ENCODE results near the gene NANOS3.

NANOS3 gene

DNA sequence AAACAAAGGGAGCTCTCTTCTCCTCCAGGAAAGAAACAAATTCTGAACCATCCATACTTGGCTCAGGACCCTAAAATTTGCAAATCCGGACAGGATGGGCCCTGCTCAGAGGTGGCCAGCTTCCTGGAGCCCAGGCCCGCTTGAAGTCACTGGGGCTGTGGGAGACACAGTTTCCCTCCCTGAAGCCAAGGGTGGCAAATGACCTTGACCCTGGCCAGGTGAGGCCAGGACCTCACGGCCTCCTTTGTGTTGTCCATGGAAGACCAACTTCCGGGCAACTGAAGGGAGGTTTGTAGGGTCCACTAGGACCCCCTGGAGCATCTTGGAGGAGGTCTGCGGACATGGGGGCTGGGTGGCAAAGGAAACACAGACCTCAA, 5.5 kb downstream of the NANOS3 start:
- no peak overlapping the region for H3K4me3 ChIP-seq (ENCODE audit: extremely low read depth, insufficient read depth, low read length, poor library complexity, severe bottlenecking)
- H3K27ac ChIP-seq (ENCODE audit: low read depth, low read length, severe bottlenecking): no peak overlapping the region
- H3K36me3 ChIP-seq (ENCODE audit: control insufficient read depth, insufficient read depth, low read length): no peaks in the 10 kb centered on the region
- peaks cover 16% of the 10 kb centered on the region for H3K4me1 ChIP-seq (ENCODE audit: control insufficient read depth, insufficient read depth, low read length, poor library complexity, severe bottlenecking)
- H3K9me3 ChIP-seq (ENCODE audit: control insufficient read depth, low read length): no peaks in the 10 kb centered on the region
- 92% methylated on average over 4 of the region's 5 CpGs for WGBS, 2 experiments (ENCODE audit: insufficient coverage in 2 of 2)

GRCh38 chr19:13882836-13883235, 5.9 kb downstream of the NANOS3 start:
- no peaks in the 10 kb centered on the region for H3K36me3 ChIP-seq (ENCODE audit: control insufficient read depth, insufficient read depth, low read length)
- 94 to 96% methylated on average over 12 of the region's 12 CpGs for WGBS, 2 experiments (ENCODE audit: insufficient coverage in 2 of 2)
- no peak overlapping the region for H3K27ac ChIP-seq (ENCODE audit: low read depth, low read length, severe bottlenecking)
- peaks cover 16% of the 10 kb centered on the region for H3K4me1 ChIP-seq (ENCODE audit: control insufficient read depth, insufficient read depth, low read length, poor library complexity, severe bottlenecking)
- H3K9me3 ChIP-seq (ENCODE audit: control insufficient read depth, low read length): no peaks in the 10 kb centered on the region
- H3K4me3 ChIP-seq (ENCODE audit: extremely low read depth, insufficient read depth, low read length, poor library complexity, severe bottlenecking): no peak overlapping the region

DNA sequence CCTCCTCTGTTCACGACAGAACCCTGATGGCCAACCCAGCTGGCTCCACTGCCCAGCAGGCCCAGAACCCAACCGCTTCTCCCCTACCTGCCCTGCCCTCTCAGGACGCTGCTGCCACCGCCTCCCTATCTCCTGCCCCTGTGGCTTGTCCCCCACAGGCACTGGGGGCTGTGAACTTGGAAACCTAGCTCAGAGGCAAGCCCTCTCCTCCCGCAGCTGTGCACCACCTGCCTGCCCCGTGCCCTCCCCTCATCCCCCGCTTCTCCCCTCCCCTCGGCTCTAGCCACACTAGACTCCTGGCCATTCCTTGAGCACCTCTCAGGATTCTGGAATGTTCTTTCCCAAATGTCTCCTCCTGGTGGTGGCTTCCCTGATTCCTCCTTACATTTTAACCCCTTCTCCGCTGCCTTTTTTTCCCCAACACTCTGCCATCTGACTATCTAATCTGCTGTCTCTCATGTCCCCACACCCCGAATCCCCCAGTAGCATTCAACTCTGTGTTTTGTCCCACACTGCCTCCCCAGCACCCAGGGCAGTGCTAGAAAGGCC, 6.7 kb downstream of the NANOS3 start:
- 87 to 92% methylated on average over 5 to 10 of the region's 10 CpGs for WGBS, 2 experiments (ENCODE audit: insufficient coverage in 2 of 2)

GRCh38 chr19:13884726-13885591, 8.0 kb downstream of the NANOS3 start:
- 86 to 89% methylated on average over 13 to 18 of the region's 26 CpGs for WGBS, 2 experiments (ENCODE audit: insufficient coverage in 2 of 2)
- Histone ChIP-seq H3K9me3 (ENCODE audit: control insufficient read depth, low read length) (no peaks in the 10 kb centered on the region), H3K36me3 (ENCODE audit: control insufficient read depth, insufficient read depth, low read length) (no peaks in the 10 kb centered on the region), H3K27ac (ENCODE audit: low read depth, low read length, severe bottlenecking) (no peak overlapping the region), H3K4me3 (ENCODE audit: extremely low read depth, insufficient read depth, low read length, poor library complexity, severe bottlenecking) (no peak overlapping the region), H3K4me1 (ENCODE audit: control insufficient read depth, insufficient read depth, low read length, poor library complexity, severe bottlenecking) (peaks cover 16% of the 10 kb centered on the region)

More for the DNA sequence above, 6.7 kb downstream of the NANOS3 start:
- Histone ChIP-seq H3K4me1 (ENCODE audit: control insufficient read depth, insufficient read depth, low read length, poor library complexity, severe bottlenecking) (peaks cover 16% of the 10 kb centered on the region), H3K9me3 (ENCODE audit: control insufficient read depth, low read length) (no peaks in the 10 kb centered on the region), H3K36me3 (ENCODE audit: control insufficient read depth, insufficient read depth, low read length) (no peaks in the 10 kb centered on the region), H3K4me3 (ENCODE audit: extremely low read depth, insufficient read depth, low read length, poor library complexity, severe bottlenecking) (no peak overlapping the region), H3K27ac (ENCODE audit: low read depth, low read length, severe bottlenecking) (no peak overlapping the region)

DNA sequence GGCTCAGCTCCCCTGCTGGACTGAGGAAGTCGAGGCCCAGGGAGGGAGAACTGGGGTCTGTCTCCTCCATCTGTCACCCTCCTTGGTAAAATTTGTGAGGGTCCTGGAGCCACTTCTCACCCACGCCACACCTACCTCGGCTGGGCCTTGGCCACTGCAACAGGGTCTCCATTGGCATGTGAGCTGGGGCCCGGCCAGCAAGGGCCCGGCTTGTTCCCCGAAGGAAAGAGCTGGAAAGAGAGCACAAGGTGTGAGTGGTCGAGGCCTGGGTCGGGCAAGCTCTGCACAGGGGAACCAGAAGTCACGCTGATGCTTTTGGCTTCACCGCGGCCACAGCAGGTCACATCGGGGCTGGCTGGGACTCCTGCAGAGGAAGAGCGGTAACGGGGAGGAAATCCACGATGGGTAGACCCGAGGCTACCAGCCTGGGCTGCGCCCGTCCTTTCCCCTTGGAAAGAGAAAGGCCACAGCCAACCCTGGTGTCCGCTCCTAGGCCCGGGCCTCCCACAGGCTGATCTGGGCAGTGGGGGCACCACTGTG, 9.0 kb downstream of the NANOS3 start:
- no peaks in the 10 kb centered on the region for H3K36me3 ChIP-seq (ENCODE audit: control insufficient read depth, insufficient read depth, low read length)
- H3K27ac ChIP-seq (ENCODE audit: low read depth, low read length, severe bottlenecking): no peak overlapping the region
- peaks cover 10% of the 10 kb centered on the region for H3K4me1 ChIP-seq (ENCODE audit: control insufficient read depth, insufficient read depth, low read length, poor library complexity, severe bottlenecking)
- no peaks in the 10 kb centered on the region for H3K9me3 ChIP-seq (ENCODE audit: control insufficient read depth, low read length)
- no peak overlapping the region for H3K4me3 ChIP-seq (ENCODE audit: extremely low read depth, insufficient read depth, low read length, poor library complexity, severe bottlenecking)
- 95 to 96% methylated on average over 13 to 20 of the region's 20 CpGs for WGBS, 2 experiments (ENCODE audit: insufficient coverage in 2 of 2)

DNA sequence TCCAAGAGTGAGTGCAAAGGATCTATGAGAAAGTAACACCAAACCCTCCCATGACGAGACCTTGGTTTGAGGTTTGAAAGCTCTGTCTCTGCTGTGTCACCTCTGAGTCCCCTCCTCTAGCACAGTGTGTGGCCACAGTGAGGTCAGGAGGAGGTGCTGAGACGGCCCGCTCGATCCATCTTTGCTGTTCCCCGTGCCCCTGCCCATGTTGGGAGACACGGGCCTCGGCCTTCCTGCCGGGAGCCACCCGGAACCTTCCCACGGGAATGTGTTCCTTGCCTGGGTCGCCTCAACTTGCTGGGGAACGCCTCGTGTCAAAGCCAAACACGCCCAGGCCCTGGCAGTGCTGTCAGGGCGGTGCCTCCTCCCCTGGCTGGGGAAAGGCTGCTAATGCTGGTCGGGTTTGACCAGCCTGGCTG, 10.1 kb downstream of the NANOS3 start:
- H3K4me1 ChIP-seq (ENCODE audit: control insufficient read depth, insufficient read depth, low read length, poor library complexity, severe bottlenecking): no peaks in the 10 kb centered on the region
- H3K36me3 ChIP-seq (ENCODE audit: control insufficient read depth, insufficient read depth, low read length): no peaks in the 10 kb centered on the region
- 75 to 88% methylated on average over 14 to 16 of the region's 16 CpGs for WGBS, 2 experiments (ENCODE audit: insufficient coverage in 2 of 2)
- no peak overlapping the region for H3K27ac ChIP-seq (ENCODE audit: low read depth, low read length, severe bottlenecking)
- no peaks in the 10 kb centered on the region for H3K9me3 ChIP-seq (ENCODE audit: control insufficient read depth, low read length)
- no peak overlapping the region for H3K4me3 ChIP-seq (ENCODE audit: extremely low read depth, insufficient read depth, low read length, poor library complexity, severe bottlenecking)

DNA sequence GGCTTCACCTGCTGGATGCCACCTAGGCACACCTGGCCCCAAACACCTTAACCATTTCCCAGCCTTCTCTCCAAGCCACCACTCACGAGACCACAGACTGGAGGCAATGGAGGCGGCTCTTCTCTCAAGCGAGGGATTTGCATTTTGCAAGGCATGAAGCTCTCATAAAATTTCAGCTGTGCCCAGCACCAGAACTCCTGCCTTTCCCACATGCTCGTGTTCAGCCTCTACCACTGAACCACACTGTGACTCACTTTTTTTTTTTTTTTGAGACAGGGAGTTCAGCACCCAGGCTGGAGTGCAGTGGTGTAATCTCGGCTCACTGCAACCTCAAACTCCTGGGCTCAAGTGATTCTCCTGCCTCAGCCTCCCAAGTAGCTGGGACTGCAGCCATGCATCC, 10.6 kb downstream of the NANOS3 start:
- H3K4me1 ChIP-seq (ENCODE audit: control insufficient read depth, insufficient read depth, low read length, poor library complexity, severe bottlenecking): no peaks in the 10 kb centered on the region
- no peaks in the 10 kb centered on the region for H3K9me3 ChIP-seq (ENCODE audit: control insufficient read depth, low read length)
- 89 to 92% methylated on average over 5 of the region's 5 CpGs for WGBS, 2 experiments (ENCODE audit: insufficient coverage in 2 of 2)
- H3K36me3 ChIP-seq (ENCODE audit: control insufficient read depth, insufficient read depth, low read length): no peaks in the 10 kb centered on the region
- H3K4me3 ChIP-seq (ENCODE audit: extremely low read depth, insufficient read depth, low read length, poor library complexity, severe bottlenecking): no peak overlapping the region
- H3K27ac ChIP-seq (ENCODE audit: low read depth, low read length, severe bottlenecking): no peak overlapping the region

- no peaks in the 10 kb centered on the region for H3K4me1 ChIP-seq (ENCODE audit: control insufficient read depth, insufficient read depth, low read length, poor library complexity, severe bottlenecking)
- no peaks in the 10 kb centered on the region for H3K36me3 ChIP-seq (ENCODE audit: control insufficient read depth, insufficient read depth, low read length)
- no peak overlapping the region for H3K4me3 ChIP-seq (ENCODE audit: extremely low read depth, insufficient read depth, low read length, poor library complexity, severe bottlenecking)
- WGBS, 2 experiments (ENCODE audit: insufficient coverage in 2 of 2): 90 to 91% methylated on average over 9 to 16 of the region's 16 CpGs
- H3K9me3 ChIP-seq (ENCODE audit: control insufficient read depth, low read length): no peaks in the 10 kb centered on the region
- no peak overlapping the region for H3K27ac ChIP-seq (ENCODE audit: low read depth, low read length, severe bottlenecking)
These were observed 11.3 kb downstream of the NANOS3 start for GRCh38 chr19:13888281-13888680.

DNA sequence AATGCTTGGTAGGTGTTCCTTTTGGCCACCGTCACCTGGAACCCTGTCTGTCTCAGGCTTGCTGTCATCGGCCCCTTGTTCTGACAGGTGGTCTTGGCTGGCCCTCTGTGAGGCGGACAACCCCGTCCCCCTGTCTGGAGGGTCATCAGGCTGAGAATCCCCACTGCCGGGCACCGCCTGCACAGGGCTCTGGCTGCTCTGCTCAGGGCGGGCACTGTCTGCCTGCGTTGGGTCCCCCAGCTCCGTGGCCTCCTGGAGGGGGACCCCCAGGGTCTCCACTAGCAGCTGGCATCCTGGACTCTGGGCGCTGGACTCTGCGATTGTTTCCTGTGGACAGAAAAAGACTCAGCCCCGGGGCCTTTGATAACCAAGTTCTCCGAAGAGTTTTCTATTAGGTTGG, 13.2 kb downstream of the NANOS3 start:
- Histone ChIP-seq H3K9me3 (ENCODE audit: control insufficient read depth, low read length) (no peaks in the 10 kb centered on the region), H3K36me3 (ENCODE audit: control insufficient read depth, insufficient read depth, low read length) (no peaks in the 10 kb centered on the region), H3K4me1 (ENCODE audit: control insufficient read depth, insufficient read depth, low read length, poor library complexity, severe bottlenecking) (no peaks in the 10 kb centered on the region), H3K4me3 (ENCODE audit: extremely low read depth, insufficient read depth, low read length, poor library complexity, severe bottlenecking) (no peak overlapping the region), H3K27ac (ENCODE audit: low read depth, low read length, severe bottlenecking) (no peak overlapping the region)
- WGBS, 2 experiments (ENCODE audit: insufficient coverage in 2 of 2): 92 to 93% methylated on average over 8 to 13 of the region's 13 CpGs

- no peak overlapping the region for H3K27ac ChIP-seq (ENCODE audit: low read depth, low read length, severe bottlenecking)
- no peaks in the 10 kb centered on the region for H3K36me3 ChIP-seq (ENCODE audit: control insufficient read depth, insufficient read depth, low read length)
- no peaks in the 10 kb centered on the region for H3K9me3 ChIP-seq (ENCODE audit: control insufficient read depth, low read length)
- H3K4me3 ChIP-seq (ENCODE audit: extremely low read depth, insufficient read depth, low read length, poor library complexity, severe bottlenecking): no peak overlapping the region
- H3K4me1 ChIP-seq (ENCODE audit: control insufficient read depth, insufficient read depth, low read length, poor library complexity, severe bottlenecking): no peaks in the 10 kb centered on the region
- 78% methylated on average over 6 to 9 of the region's 9 CpGs for WGBS, 2 experiments (ENCODE audit: insufficient coverage in 2 of 2)
These were observed 15.9 kb downstream of the NANOS3 start for GRCh38 chr19:13892870-13893269.

GRCh38 chr19:13894552-13894951, 17.6 kb downstream of the NANOS3 start:
- Histone ChIP-seq H3K36me3 (ENCODE audit: control insufficient read depth, insufficient read depth, low read length) (no peaks in the 10 kb centered on the region), H3K4me1 (ENCODE audit: control insufficient read depth, insufficient read depth, low read length, poor library complexity, severe bottlenecking) (no peaks in the 10 kb centered on the region), H3K4me3 (ENCODE audit: extremely low read depth, insufficient read depth, low read length, poor library complexity, severe bottlenecking) (no peak overlapping the region), H3K9me3 (ENCODE audit: control insufficient read depth, low read length) (no peaks in the 10 kb centered on the region), H3K27ac (ENCODE audit: low read depth, low read length, severe bottlenecking) (no peak overlapping the region)
- 76 to 92% methylated on average over 2 to 3 of the region's 5 CpGs for WGBS, 2 experiments (ENCODE audit: insufficient coverage in 2 of 2)
